Gastrocnemius medialis (tissue), 4 donors: ENCODE data around the gene PPDPF. TPM values are rescaled to one million over a fixed set of nuclear protein-coding genes. Genes with fewer than 3 reads are reported as not detected.

Experiments
- total RNA-seq, 4 donors: library from RNA; depleted of rRNA; stranded (reverse); fragments of >200 nt; gene quantifications; one replicate each; pipeline versions ENCODE4 v1.1.0 to v1.2.3, GENCODE V29; 2016

Gene PPDPF
- total RNA-seq, 4 donors from 2014 or later: 50.2 to 207 (median 76.1) TPM

Other genes starting within 250 kb of the PPDPF start
- 10 to 100 TPM; 15.2 to 24.4 (median 18.0) TPM for gene ARFGAP1, start 248.0 kb upstream of the PPDPF start, total RNA-seq
- under 1 TPM in 1 of 4 donors, not detected in 3; 0.23 TPM for gene COL20A1, start 227.6 kb upstream of the PPDPF start, total RNA-seq
- not detected for gene CHRNA4, start 159.4 kb upstream of the PPDPF start, total RNA-seq
- gene KCNQ2, start 48.1 kb upstream of the PPDPF start, total RNA-seq: not detected
- gene EEF1A2, start 21.7 kb upstream of the PPDPF start, total RNA-seq: 1,000 to 10,000 TPM; 1,736 to 2,603 (median 2,395) TPM
- gene PTK6, start 16.6 kb downstream of the PPDPF start, total RNA-seq: under 1 TPM in 1 of 4 donors, not detected in 3; 0.36 TPM
- not detected for gene SRMS, start 27.0 kb downstream of the PPDPF start, total RNA-seq
- gene FNDC11, start 33.4 kb downstream of the PPDPF start, total RNA-seq: under 1 TPM in 1 of 4 donors, not detected in 3; 0.13 TPM
- gene HELZ2, start 53.5 kb downstream of the PPDPF start, total RNA-seq: 1 to 10 TPM; 1.7 to 6.2 (median 3.6) TPM
- 10 to 100 TPM in 1 of 4 donors, 1 to 10 TPM in 3; 6.1 to 14.3 (median 6.8) TPM for gene GMEB2, start 106.3 kb downstream of the PPDPF start, total RNA-seq
- gene STMN3, start 132.7 kb downstream of the PPDPF start, total RNA-seq: 1 to 10 TPM in 1 of 4 donors, under 1 TPM in 3; 0.51 to 1.9 (median 0.88) TPM
- gene RTEL1, start 137.5 kb downstream of the PPDPF start, total RNA-seq: 1 to 10 TPM; 2.4 to 9.1 (median 6.0) TPM
- gene TNFRSF6B, start 175.9 kb downstream of the PPDPF start, total RNA-seq: 1 to 10 TPM; 1.2 to 4.8 (median 3.1) TPM
- gene ARFRP1, start 187.2 kb downstream of the PPDPF start, total RNA-seq: 10 to 100 TPM; 26.9 to 35.1 (median 27.8) TPM
- 10 to 100 TPM; 13.4 to 20.8 (median 15.5) TPM for gene ZGPAT, start 187.3 kb downstream of the PPDPF start, total RNA-seq
- gene LIME1, start 215.9 kb downstream of the PPDPF start, total RNA-seq: 1 to 10 TPM; 2.0 to 6.3 (median 4.1) TPM
- gene SLC2A4RG, start 219.0 kb downstream of the PPDPF start, total RNA-seq: 10 to 100 TPM; 26.0 to 58.7 (median 39.1) TPM